Coronary artery (tissue), 2 donors: ENCODE data around the gene S100G.

Experiments used
- DNase-seq: peaks from one replicate; pipeline ENCODE4 v3.0.0-alpha.2; 2017; ENCODE audit warnings: low spot score
- H3K27ac ChIP-seq, 2 donors: fragments of 200-600 bp; sonication (generic); one replicate each; pipeline ENCODE4 v1.5.1; 2016 to 2019
- H3K4me3 ChIP-seq: fragments of 200-600 bp; sonication (generic); 2 replicates; pipeline ENCODE4 v1.5.1; 2016; ENCODE audit warnings: mild to moderate bottlenecking, moderate library complexity
- TF ChIP-seq, protein P1 (sequence below): fragments of 200-600 bp; sonication (generic); IDR thresholded peaks from one replicate; pipeline ENCODE4 v1.5.1; 2019; ENCODE audit warnings: antibody characterized with exemption

S100G gene

DNA sequence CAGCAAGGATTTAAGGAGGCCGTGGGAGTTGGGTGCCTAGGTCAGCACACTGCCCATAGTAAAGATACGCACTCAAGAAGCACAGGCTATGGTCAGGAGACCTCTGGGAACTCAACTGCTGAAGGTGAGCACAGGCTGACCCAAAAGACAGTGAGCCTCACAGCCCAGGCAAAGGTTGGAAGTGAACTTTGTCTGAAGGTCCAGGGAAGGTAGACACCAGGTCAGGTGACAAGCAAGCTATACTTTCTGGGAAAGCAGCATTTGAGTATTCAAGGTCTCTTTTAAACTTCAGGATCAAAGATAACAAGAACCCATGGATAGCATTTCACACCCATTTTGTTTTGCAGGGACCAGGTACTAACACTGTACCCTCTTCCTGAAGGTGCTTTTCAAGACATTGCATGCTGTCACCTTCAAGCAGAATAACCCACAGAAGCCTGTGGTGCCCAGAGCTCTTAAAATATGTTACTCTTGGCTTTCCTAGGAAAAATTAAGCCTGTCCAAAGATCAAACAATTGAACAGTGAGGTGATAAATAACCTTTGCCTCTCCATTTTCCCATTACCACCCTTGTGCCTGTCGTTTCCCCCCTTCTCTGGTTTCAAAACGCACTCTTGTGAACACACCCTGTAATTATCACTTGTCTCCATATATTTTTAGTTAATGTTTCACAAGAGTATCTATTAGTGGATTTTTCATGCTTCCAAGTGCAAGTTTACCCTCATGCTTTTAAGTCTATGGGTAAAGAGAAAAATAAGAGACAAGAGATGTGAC lies 3.4 kb upstream of the S100G start:
- TF ChIP-seq, protein P1, sequence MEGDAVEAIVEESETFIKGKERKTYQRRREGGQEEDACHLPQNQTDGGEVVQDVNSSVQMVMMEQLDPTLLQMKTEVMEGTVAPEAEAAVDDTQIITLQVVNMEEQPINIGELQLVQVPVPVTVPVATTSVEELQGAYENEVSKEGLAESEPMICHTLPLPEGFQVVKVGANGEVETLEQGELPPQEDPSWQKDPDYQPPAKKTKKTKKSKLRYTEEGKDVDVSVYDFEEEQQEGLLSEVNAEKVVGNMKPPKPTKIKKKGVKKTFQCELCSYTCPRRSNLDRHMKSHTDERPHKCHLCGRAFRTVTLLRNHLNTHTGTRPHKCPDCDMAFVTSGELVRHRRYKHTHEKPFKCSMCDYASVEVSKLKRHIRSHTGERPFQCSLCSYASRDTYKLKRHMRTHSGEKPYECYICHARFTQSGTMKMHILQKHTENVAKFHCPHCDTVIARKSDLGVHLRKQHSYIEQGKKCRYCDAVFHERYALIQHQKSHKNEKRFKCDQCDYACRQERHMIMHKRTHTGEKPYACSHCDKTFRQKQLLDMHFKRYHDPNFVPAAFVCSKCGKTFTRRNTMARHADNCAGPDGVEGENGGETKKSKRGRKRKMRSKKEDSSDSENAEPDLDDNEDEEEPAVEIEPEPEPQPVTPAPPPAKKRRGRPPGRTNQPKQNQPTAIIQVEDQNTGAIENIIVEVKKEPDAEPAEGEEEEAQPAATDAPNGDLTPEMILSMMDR = no peak
- H3K27ac ChIP-seq = no peak overlapping the region

GRCh38 chrX:16651391-16652024 lies 1.6 kb downstream of the S100G start:
- H3K27ac ChIP-seq = no peak overlapping the region
- no peak overlapping the region for H3K4me3 ChIP-seq
- no peak for DNase-seq
- TF ChIP-seq, protein P1 = no peak

More for the DNA sequence above, 3.4 kb upstream of the S100G start:
- DNase-seq = no peak
- H3K4me3 ChIP-seq = no peak overlapping the region

- DNase-seq = no peak
- Histone ChIP-seq H3K27ac (no peak overlapping the region), H3K4me3 (no peak overlapping the region)
- TF ChIP-seq, protein P1 = no peak
These were observed 3.5 kb downstream of the S100G start for GRCh38 chrX:16653424-16653823.

GRCh38 chrX:16654093-16654492 lies 4.1 kb downstream of the S100G start:
- no peak overlapping the region for H3K4me3 ChIP-seq
- TF ChIP-seq, protein P1 = no peak
- no peak for DNase-seq
- no peak overlapping the region for H3K27ac ChIP-seq

DNA sequence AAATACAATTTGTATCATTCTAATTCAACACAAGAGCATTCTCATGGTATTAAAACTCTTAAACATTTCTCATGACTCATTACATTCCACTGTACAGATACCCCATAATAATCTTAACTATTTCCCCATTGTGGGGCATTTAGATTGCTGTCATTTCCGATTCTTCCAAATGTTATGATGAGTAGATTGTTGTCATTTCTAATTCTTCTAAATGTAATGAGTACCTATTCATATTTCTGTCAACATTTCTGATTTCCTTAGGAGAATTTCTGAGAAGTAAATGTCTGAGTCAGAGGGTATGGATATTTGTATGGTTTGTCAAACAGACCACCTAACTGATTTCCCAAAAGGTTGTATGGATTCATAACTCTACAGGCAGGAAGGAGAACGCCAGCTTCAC lies 8.3 kb downstream of the S100G start:
- H3K27ac ChIP-seq = no peak overlapping the region
- no peak overlapping the region for H3K4me3 ChIP-seq
- TF ChIP-seq, protein P1 = no peak
- DNase-seq = no peak

- H3K4me3 ChIP-seq = no peak overlapping the region
- TF ChIP-seq, protein P1 = no peak
- DNase-seq = no peak
- no peak overlapping the region for H3K27ac ChIP-seq
These were observed 9.4 kb downstream of the S100G start for GRCh38 chrX:16659321-16659720.

GRCh38 chrX:16661495-16661894 lies 11.5 kb downstream of the S100G start:
- no peak overlapping the region for H3K4me3 ChIP-seq
- TF ChIP-seq, protein P1 = no peak
- H3K27ac ChIP-seq = no peak overlapping the region
- no peak for DNase-seq
